Muscle layer of duodenum (tissue), 2 donors: Measurements from ENCODE around the gene LRRC37A3.
"Not testable (repeated sequence)": the region's sequence is repeated elsewhere in the genome, so short reads cannot be mapped to it uniquely, and the experiment has no call there.

ENCODE experiments used
- H3K27ac ChIP-seq: one replicate; pipeline ENCODE4 v1.7.0; 2013; ENCODE audit warnings: mild to moderate bottlenecking, low read length
- H3K27me3 ChIP-seq: one replicate; pipeline ENCODE4 v1.7.0; 2013; ENCODE audit warnings: low read depth, mild to moderate bottlenecking, control low read depth, low read length
- H3K36me3 ChIP-seq, 2 donors: one replicate each; pipeline ENCODE4 v1.7.0; 2013; ENCODE audit warnings: low read length in 2 of 2, control low read depth in 1 of 2, mild to moderate bottlenecking in 1 of 2; ENCODE audit not compliant: insufficient read depth in 2 of 2, control insufficient read depth in 1 of 2
- H3K4me1 ChIP-seq, 2 donors: one replicate each; pipeline ENCODE4 v1.7.0; 2013; ENCODE audit warnings: low read length in 2 of 2, mild to moderate bottlenecking in 2 of 2, control low read depth in 1 of 2, moderate library complexity in 1 of 2; ENCODE audit not compliant: insufficient read depth in 2 of 2, control insufficient read depth in 1 of 2
- H3K4me3 ChIP-seq, 2 donors: one replicate each; pipeline ENCODE4 v1.7.0; 2013; ENCODE audit warnings: low read length in 2 of 2, low read depth in 1 of 2, mild to moderate bottlenecking in 1 of 2
- H3K9me3 ChIP-seq, 2 donors: one replicate each; pipeline ENCODE4 v1.7.0; 2013; ENCODE audit warnings: low read length in 2 of 2, control low read depth in 1 of 2, mild to moderate bottlenecking in 1 of 2; ENCODE audit not compliant: control insufficient read depth in 1 of 2
- donor health status: healthy.

Gene LRRC37A3

DNA sequence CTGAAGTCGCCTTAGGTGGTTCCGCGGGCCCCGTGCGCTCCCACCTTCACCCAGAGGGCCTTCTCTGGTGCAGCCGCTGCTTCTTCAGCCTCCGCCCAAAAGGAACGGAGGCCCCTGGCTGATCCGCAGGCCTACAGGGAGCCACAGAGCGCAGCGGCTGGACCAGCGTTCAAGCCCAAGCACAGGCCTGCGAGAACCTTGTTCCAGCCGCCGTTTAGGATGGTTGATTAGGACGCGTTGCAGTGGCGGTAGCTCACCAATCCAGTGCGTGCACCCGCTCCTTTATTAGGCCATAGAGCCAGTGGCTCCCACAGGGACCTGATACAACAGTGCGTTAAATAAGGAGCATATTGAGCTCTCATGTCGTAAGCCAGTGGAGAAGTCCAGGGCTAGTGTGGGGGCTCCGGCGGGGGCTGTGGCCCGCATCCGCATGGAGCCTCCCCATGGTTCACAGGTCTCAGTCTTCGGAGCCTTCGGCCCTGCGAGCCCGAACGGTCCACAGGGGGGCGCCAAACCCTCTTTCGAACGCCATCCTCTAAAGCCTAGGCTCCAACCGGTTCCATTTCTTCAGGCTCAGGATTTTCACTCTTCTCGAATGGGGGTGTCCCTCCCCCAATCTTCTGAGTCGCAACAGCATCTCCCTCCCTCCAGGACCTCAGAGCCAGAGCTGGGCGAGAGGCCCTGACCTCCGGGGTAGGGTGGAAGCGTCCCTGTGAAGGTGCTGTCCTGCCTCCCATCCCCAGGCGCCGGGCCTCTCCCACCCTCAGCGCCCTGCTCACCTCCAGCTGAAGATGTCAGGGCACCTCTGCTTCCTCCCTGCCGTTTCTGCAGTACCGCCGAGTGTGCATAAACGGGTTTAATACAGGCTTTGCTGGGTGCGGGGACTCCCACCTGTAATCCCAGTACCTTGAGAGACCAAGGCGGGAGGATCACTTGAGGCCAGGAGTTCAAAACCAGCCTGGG lies 71.5 kb downstream of the LRRC37A3 start:
- H3K4me1 ChIP-seq, H3K36me3 ChIP-seq, H3K4me3 ChIP-seq, H3K27me3 ChIP-seq, H3K9me3 ChIP-seq, H3K27ac ChIP-seq: not testable (repeated sequence)

DNA sequence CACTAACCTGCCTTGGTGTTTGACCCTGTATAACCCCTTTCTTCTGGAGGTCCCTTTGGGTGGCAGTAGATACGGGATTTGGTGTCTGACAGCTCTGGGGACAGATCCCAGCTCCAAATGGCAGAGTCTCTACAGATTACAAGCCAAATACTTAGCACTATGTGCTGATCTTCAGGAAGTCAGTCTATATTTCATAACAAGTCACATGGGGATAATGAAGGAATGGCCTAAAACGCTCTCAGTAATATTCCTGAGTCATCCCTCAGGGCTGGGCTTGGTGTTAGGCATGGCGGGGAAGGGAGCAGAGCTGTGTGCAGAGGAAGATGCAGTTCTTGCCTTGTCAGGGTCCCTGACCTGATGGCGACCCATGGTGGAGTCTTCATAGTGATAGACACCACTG lies 72.4 kb downstream of the LRRC37A3 start:
- not testable (repeated sequence) for H3K4me3 ChIP-seq, H3K4me1 ChIP-seq, H3K27ac ChIP-seq, H3K36me3 ChIP-seq, H3K9me3 ChIP-seq, H3K27me3 ChIP-seq

DNA sequence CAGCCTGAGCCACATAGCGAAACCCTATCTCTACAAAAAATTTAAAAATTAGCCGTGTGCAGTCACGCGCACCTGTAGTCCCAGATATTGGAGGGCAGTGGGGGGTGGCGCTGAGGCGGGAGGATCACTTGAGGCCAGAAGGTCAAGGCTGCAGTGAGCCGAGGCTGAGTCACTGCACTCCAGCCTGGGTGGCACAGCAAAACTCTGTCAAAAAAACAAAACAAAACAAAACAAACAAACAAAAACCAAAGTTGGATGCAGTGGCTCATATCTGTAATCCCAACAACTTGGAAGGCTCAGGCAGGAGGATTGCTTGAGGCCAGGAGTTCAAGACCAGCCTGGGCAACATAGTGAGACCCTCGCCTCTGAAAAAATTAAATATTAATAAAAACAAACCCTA lies 75.4 kb downstream of the LRRC37A3 start:
- not testable (repeated sequence) for H3K36me3 ChIP-seq, H3K27ac ChIP-seq, H3K27me3 ChIP-seq, H3K4me1 ChIP-seq, H3K9me3 ChIP-seq, H3K4me3 ChIP-seq

DNA sequence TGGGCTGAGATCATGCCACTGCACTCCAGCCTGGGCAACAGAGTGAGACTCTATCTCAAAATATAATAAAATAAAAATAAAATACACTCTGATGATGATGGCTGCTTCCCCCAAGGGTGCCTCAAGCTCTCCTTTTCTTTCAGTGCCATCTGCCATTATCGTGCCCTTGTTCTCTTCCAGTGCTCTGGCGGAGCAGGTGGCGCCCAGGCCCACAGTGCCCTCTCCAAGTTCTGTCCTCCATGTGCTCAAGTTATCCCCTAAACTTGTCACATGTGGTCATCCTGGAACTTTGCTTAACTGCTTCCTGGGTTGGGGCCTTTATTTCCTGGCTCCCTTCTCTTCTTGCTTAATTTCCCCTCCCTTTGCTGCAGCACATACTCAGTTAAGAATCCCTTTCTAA lies 76.4 kb downstream of the LRRC37A3 start:
- H3K4me1 ChIP-seq, H3K27me3 ChIP-seq, H3K36me3 ChIP-seq, H3K4me3 ChIP-seq, H3K27ac ChIP-seq, H3K9me3 ChIP-seq: not testable (repeated sequence)

DNA sequence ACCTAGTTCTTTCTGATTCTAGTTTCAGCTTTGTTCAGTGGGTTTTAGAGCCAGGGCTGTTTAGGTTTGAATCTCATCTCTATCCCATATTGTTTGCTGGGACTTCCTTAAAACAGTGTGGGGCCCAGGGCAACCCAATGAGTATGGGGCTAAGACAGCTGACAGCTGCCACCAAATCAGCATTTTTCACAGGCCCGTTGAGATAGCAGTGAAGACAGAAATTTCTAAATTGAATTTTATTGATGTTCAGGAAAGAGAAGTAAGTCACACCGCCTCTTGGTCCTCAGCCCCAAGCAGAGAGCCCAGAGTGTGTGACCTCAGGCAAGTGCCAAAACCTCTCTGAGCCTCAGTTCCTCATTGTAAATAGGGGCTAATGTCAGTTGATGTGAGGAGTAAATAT lies 78.3 kb downstream of the LRRC37A3 start:
- H3K27me3 ChIP-seq, H3K36me3 ChIP-seq, H3K4me3 ChIP-seq, H3K27ac ChIP-seq, H3K9me3 ChIP-seq, H3K4me1 ChIP-seq: not testable (repeated sequence)

DNA sequence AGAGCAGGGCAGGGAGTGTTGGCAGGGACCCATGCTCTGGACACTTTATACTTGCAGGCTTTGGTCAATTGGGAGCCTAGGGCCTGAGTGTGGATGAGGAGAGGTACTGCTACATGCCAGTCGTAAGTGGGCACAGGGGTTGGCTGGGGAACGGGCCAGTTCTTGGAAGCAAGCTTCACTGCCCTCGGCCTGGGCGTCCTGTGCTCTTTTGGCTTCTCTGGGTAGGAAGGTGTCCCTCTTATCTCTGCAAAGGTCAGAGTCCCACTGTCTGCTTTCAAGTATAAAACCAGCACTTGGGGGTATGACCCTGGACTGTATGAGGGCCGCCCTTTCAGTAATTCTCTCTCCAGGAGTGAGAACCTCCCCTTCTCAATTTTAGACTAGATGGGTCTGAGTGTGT lies 80.8 kb downstream of the LRRC37A3 start:
- H3K36me3 ChIP-seq, H3K4me1 ChIP-seq, H3K4me3 ChIP-seq, H3K27ac ChIP-seq, H3K9me3 ChIP-seq, H3K27me3 ChIP-seq: not testable (repeated sequence)

DNA sequence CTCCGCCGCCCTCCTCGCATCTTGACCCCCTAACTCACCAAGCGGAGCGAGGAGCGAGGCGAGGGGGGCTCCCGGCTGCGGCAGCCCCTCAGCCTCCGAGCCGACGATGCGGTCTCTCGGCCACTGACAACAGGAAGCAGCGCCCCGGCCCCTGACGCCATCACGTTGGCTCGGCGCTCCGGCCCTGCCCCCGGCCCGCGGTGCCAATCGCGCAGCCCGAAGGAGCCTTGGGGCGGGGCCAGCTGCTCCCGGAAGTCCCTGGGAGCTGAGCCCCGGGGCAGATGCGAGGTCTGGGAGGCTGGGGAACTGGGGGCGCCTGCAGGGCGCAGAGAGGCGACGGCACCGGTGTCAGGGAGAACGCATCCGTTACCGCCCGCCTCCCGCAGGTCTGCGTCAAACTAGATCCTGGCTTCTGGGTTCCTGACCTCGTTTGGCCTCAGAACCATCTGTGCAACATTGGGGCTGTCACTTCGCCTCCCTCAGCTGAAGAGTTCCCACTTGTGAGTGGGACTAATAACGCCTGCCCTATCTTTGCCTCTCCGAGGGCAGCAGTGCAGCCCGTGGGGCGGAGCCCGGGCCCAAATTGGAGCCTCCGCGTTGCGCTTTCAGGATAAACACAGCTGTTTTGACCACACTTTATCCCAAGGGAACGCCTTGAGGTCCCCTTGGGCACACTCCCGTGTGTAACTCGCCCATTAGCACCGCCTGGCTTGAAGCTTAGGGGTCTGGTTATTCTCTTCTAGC lies 82.1 kb downstream of the LRRC37A3 start:
- Histone ChIP-seq H3K4me3 (peak overlapping the region; percentile 37 to 63), H3K27ac (peak overlapping the region; percentile 39)
- not testable (repeated sequence) for H3K9me3 ChIP-seq, H3K4me1 ChIP-seq, H3K36me3 ChIP-seq, H3K27me3 ChIP-seq

DNA sequence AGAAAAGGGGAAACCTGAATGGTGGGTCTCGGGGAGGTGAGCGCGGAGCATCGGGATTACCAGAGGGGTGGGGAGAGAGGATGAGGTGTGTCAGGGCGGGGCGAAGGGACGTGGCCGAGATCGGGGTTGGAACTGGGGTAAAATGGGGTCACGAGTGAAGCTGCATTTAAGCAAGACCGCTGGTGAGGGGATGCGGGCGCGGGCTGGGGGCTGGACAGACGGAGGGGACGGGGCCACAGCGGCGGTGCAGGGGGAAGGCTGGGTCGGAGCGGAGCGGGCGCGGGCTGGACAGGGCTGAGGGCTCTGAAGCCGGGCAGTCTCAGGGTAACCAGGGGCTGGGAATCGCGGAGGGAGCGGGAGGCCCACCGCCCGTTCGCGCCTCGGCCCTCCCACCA lies 82.7 kb downstream of the LRRC37A3 start:
- H3K27me3 ChIP-seq, H3K36me3 ChIP-seq, H3K9me3 ChIP-seq, H3K4me1 ChIP-seq, H3K27ac ChIP-seq: not testable (repeated sequence)
- H3K4me3 ChIP-seq, result peak overlapping the region; percentile 42 to 63

DNA sequence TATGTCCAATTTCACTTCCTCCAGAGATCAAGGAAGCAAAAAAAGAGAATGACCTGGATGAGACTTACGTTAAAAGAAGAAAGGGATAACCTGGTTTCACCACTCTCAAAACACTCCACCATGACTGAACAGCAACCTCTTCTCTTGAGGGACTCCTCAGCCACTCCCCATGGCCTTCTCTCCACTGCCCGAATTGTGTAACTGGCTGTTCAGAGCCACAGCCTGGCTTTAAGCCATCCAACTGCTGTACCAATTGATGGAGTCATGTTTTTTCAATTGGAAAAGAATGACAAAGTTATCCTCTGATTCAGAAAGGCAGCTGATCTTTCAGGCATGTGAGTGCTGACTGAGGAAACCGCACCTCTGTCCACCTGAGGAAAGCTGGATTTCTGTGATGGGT lies 85.2 kb downstream of the LRRC37A3 start:
- H3K9me3 ChIP-seq, H3K4me1 ChIP-seq, H3K36me3 ChIP-seq, H3K27me3 ChIP-seq, H3K27ac ChIP-seq, H3K4me3 ChIP-seq: not testable (repeated sequence)

DNA sequence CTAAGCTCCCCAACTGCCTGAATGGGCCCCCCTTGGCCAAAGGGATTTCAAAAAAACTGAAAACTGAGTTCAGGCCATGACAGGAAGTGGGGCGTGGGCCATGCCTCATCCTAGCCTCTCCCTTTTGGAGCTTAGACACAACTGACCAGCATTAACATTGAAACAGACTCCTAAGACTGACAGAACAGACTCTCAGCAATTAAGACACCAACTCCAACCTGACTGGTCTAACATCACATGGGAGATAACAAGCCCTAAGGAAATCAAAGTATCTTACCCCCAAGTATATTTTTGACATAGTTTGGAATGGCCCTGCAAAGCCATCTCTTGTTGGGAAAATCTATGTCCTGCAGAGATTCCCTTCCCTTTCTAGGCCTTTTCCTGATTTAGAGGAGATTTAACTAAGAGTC lies 88.6 kb downstream of the LRRC37A3 start:
- not testable (repeated sequence) for H3K4me1 ChIP-seq, H3K9me3 ChIP-seq, H3K4me3 ChIP-seq, H3K27me3 ChIP-seq, H3K27ac ChIP-seq, H3K36me3 ChIP-seq

DNA sequence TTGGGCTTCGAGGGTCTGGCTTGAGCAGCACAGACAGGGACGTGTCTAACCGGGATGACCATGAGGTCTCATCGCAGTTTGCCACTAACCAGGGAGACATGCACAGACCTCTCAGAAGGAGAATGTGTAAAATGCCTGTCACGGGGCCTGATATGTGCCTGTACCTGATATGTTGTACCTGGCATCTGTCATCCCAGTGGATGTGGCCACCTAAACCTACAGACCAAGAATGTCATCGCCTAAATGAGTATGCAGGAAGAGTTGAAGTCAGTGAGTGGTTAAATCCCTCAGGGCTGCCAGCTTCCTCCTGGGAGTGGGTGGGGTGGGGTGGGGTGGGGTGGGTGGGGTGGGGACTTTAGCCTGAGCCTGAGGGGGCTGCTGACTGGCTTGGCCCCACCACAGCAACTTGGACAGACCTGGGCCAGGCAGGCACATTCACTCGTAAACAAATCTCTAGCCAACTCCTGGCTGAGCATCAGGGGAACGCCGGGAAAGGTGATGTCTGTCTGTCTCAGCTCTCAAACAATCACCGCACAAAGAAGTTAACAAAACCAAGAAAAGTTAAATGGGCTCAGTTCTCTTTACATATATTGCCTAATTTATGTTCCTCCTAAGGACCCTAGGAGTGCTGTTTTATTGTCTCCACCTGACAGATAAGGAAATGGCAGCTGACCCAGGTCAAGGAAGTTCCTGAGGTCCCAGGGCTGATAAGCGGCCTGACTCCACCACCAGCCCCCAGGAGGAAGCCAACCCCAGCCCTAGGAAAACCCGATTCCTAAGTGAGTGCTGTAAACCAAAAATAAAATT lies 89.3 kb downstream of the LRRC37A3 start:
- not testable (repeated sequence) for H3K27ac ChIP-seq, H3K27me3 ChIP-seq, H3K9me3 ChIP-seq, H3K36me3 ChIP-seq, H3K4me1 ChIP-seq, H3K4me3 ChIP-seq
